Prostate gland (tissue), 2 donors: ENCODE results near the gene TEX52. TPM values are rescaled to one million over a fixed set of nuclear protein-coding genes. Genes with fewer than 3 reads are reported as not detected.

ENCODE experiments used
- DNase-seq: peaks from one replicate; pipeline ENCODE4 v3.0.0-alpha.2; 2019; ENCODE audit warnings: low spot score
- H3K27ac ChIP-seq, 2 donors: fragments of 200-600 bp; sonication (generic); 2 replicates each; pipeline ENCODE4 v1.5.1; 2017 to 2019
- H3K27me3 ChIP-seq: fragments of 200-600 bp; sonication (generic); replicated peaks from 2 replicates; pipeline ENCODE4 v1.5.1; 2019; ENCODE audit not compliant: insufficient read depth
- H3K36me3 ChIP-seq, 2 donors: fragments of 200-600 bp; sonication (generic); 1 replicate in 1 of 2; 2 replicates in 1 of 2; pipeline versions ENCODE4 v1.5.1 to v1.8.1; 2017 to 2019
- H3K4me1 ChIP-seq: fragments of 200-600 bp; sonication (generic); replicated peaks from 2 replicates; pipeline ENCODE4 v1.5.1; 2019
- H3K4me3 ChIP-seq, 2 donors: fragments of 200-600 bp; sonication (generic); 2 replicates each; pipeline ENCODE4 v1.5.1; 2017 to 2019
- H3K9me3 ChIP-seq: fragments of 200-600 bp; sonication (generic); 2 replicates; pipeline ENCODE4 v1.5.1; 2017
- CTCF ChIP-seq, 4 experiments: fragments of 200-600 bp in 2 of 4; fragments of 450-650 bp in 2 of 4; sonication (generic) in 2 of 4; IDR thresholded peaks; 1 replicate in 3 of 4; 2 replicates in 1 of 4; pipeline ENCODE4 v1.5.1; 2016 to 2019; ENCODE audit warnings: antibody characterized with exemption in 4 of 4, mild to moderate bottlenecking in 2 of 4, moderate library complexity in 2 of 4
- POLR2A ChIP-seq: fragments of 450-650 bp; IDR thresholded peaks from one replicate; pipeline ENCODE4 v1.6.1; 2016; ENCODE audit warnings: antibody characterized with exemption, mild to moderate bottlenecking
- POLR2AphosphoS5 ChIP-seq: sonication (generic); formaldehyde crosslinking; IDR thresholded peaks from one replicate; pipeline ENCODE4 v1.6.1; 2017; ENCODE audit warnings: antibody characterized with exemption
- WGBS: methylation state at CpG from one replicate; pipeline ENCODE4 v1.1.5; 2018; 5-methylcytosine and 5-hydroxymethylcytosine counted together
- intact Hi-C: fragments of 100-400 bp; cut with DNase I; formaldehyde crosslinking; loops from one replicate; pipeline ENCODE4 v1.14.2; 2022
- total RNA-seq, 2 donors: library from RNA; depleted of rRNA; stranded (reverse); fragments of >200 nt; gene quantifications; one replicate each; pipeline ENCODE4 v1.1.0, GENCODE V29; 2016

The TEX52 gene
- total RNA-seq, 2 donors from 2014 or later, result 0.85 TPM; not detected in 1

GRCh38 chr12:2890388-2891239, 33.8 kb upstream of the TEX52 start, which contains the start of gene TULP3:
TULP3 (plus strand) TSS chr12:2890891; CDS start chr12:2890948, 57 bp downstream.
- no peaks in the 10 kb centered on the region for H3K36me3 ChIP-seq
- peak within 1 kb of the TSS; percentile 60 to 79 for H3K4me3 ChIP-seq
- no peaks in the 10 kb centered on the region for H3K9me3 ChIP-seq
- peak; percentile 99 for DNase-seq
- intact Hi-C loops, result no loop called here
- H3K27ac ChIP-seq, result peak within 1 kb of the TSS; percentile 91 to 95
- TF ChIP-seq POLR2AphosphoS5 (peak; percentile 98), CTCF (IDR thresholded peaks at IDR 0.05) (no peak), POLR2A (peak; percentile 93)
- under 1% methylated on average over 61 of the region's 83 CpGs for WGBS
- H3K4me1 ChIP-seq, result no peaks in the 10 kb centered on the region
- no peaks in the 10 kb centered on the region for H3K27me3 ChIP-seq

GRCh38 chr12:2890001-2890387, 33.2 kb upstream of the TEX52 start:
- no peak for TF ChIP-seq CTCF (IDR thresholded peaks at IDR 0.05)
- no peak for TF ChIP-seq POLR2AphosphoS5
- TF ChIP-seq POLR2A, result no peak
- DNase-seq, result no peak
- intact Hi-C loops, result no loop called here
- no peaks in the 10 kb centered on the region for H3K27me3 ChIP-seq
- peak overlapping the region; percentile 91 to 95 for H3K27ac ChIP-seq
- H3K4me3 ChIP-seq, result peak overlapping the region; percentile 60 to 79
- no peaks in the 10 kb centered on the region for H3K4me1 ChIP-seq
- no peaks in the 10 kb centered on the region for H3K9me3 ChIP-seq
- H3K36me3 ChIP-seq, result no peaks in the 10 kb centered on the region
- WGBS, result 64% methylated on average over 10 of the region's 10 CpGs

GRCh38 chr12:2886768-2887450, 30.1 kb upstream of the TEX52 start:
- no peak for DNase-seq
- intact Hi-C loops, result loop anchor here (5.0 kb wide), 1 partner anchor 55 kb away; no protein-coding TSS in a partner anchor
- Histone ChIP-seq H3K27me3 (no peaks in the 10 kb centered on the region), H3K4me3 (no peak overlapping the region), H3K4me1 (no peaks in the 10 kb centered on the region), H3K9me3 (no peaks in the 10 kb centered on the region), H3K27ac (no peak overlapping the region), H3K36me3 (no peaks in the 10 kb centered on the region)
- 87% methylated on average over 10 of the region's 10 CpGs for WGBS
- TF ChIP-seq POLR2AphosphoS5 (no peak), POLR2A (no peak), CTCF (IDR thresholded peaks at IDR 0.05) (no peak)

GRCh38 chr12:2884810-2885209, 28.0 kb upstream of the TEX52 start:
- Histone ChIP-seq H3K27ac (no peak overlapping the region), H3K4me1 (no peaks in the 10 kb centered on the region), H3K9me3 (no peaks in the 10 kb centered on the region), H3K27me3 (no peaks in the 10 kb centered on the region), H3K4me3 (no peak overlapping the region), H3K36me3 (no peaks in the 10 kb centered on the region)
- TF ChIP-seq POLR2AphosphoS5 (no peak), POLR2A (no peak), CTCF (IDR thresholded peaks at IDR 0.05) (no peak)
- no peak for DNase-seq
- WGBS, result 90% methylated on average over 2 of the region's 2 CpGs
- intact Hi-C loops, result loop anchor here (5.0 kb wide), 1 partner anchor 57 kb away; no protein-coding TSS in a partner anchor
